M059J (cell line): ENCODE measurements around the gene TFPI. TPM values are rescaled to one million over a fixed set of nuclear protein-coding genes. Genes with fewer than 3 reads are reported as not detected.
A peak's percentile ranks its signal among the peaks of the same experiment; 100 is the strongest.

Experiments used
- DNase-seq: peaks from one replicate; pipeline ENCODE4 v3.0.0-alpha.2; 2012; ENCODE audit warnings: low read depth
- total RNA-seq: library from RNA; depleted of rRNA; stranded (reverse); fragments of >200 nt; shearing (Covaris generic); gene quantifications from 2 replicates; pipeline ENCODE4 v1.2.3, GENCODE V29; 2014

The TFPI gene
- total RNA-seq, 1 experiment from 2014 or later, result 74.7 TPM

- DNase-seq, result no peak
Measured at GRCh38 chr2:187466129-187466792, 88.0 kb downstream of the TFPI start.

GRCh38 chr2:187462839-187463238, 91.4 kb downstream of the TFPI start:
- DNase-seq, result no peak

GRCh38 chr2:187461294-187462261, 92.7 kb downstream of the TFPI start:
- no peak for DNase-seq

GRCh38 chr2:187459256-187459655, 95.0 kb downstream of the TFPI start:
- DNase-seq, result no peak

- DNase-seq, result peak; percentile 23
Measured at GRCh38 chr2:187453078-187453641, 101.1 kb downstream of the TFPI start.

GRCh38 chr2:187451510-187451909, 102.7 kb downstream of the TFPI start:
- no peak for DNase-seq

GRCh38 chr2:187447336-187447735, 106.9 kb downstream of the TFPI start:
- DNase-seq, result no peak

GRCh38 chr2:187446711-187447110, 107.5 kb downstream of the TFPI start:
- no peak for DNase-seq

GRCh38 chr2:187445051-187445450, 109.2 kb downstream of the TFPI start:
- no peak for DNase-seq

GRCh38 chr2:187442778-187443177, 111.5 kb downstream of the TFPI start:
- DNase-seq, result no peak

- DNase-seq, result no peak
Measured at GRCh38 chr2:187442378-187442777, 111.9 kb downstream of the TFPI start.

- no peak for DNase-seq
Measured at GRCh38 chr2:187440101-187440675, 114.0 kb downstream of the TFPI start.

- DNase-seq, result no peak
Measured at GRCh38 chr2:187438455-187438854, 115.8 kb downstream of the TFPI start.

- DNase-seq, result peak; percentile 16
Measured at GRCh38 chr2:187435756-187436155, 118.5 kb downstream of the TFPI start.

GRCh38 chr2:187435078-187435477, 119.2 kb downstream of the TFPI start:
- no peak for DNase-seq

- peak; percentile 37 for DNase-seq
Measured at GRCh38 chr2:187434342-187434785, 119.9 kb downstream of the TFPI start.

- no peak for DNase-seq
Measured at GRCh38 chr2:187431911-187432310, 122.3 kb downstream of the TFPI start.

GRCh38 chr2:187429989-187430388, 124.2 kb downstream of the TFPI start:
- DNase-seq, result peak; percentile 64

- no peak for DNase-seq
Measured at GRCh38 chr2:187424146-187424545, 130.1 kb downstream of the TFPI start.

- DNase-seq, result no peak
Measured at GRCh38 chr2:187422282-187422681, 132.0 kb downstream of the TFPI start.

GRCh38 chr2:187421519-187421918, 132.7 kb downstream of the TFPI start:
- no peak for DNase-seq

- no peak for DNase-seq
Measured at GRCh38 chr2:187419808-187420207, 134.4 kb downstream of the TFPI start.
